Esophagus muscularis mucosa (tissue), 4 donors: ENCODE data around the gene DMKN. TPM values are rescaled to one million over a fixed set of nuclear protein-coding genes. Genes with fewer than 3 reads are reported as not detected.

Experiments used
- DNase-seq: peaks from one replicate; pipeline ENCODE4 v3.0.0-alpha.2; 2017; ENCODE audit errors: extremely low spot score
- H3K27ac ChIP-seq, 4 donors: fragments of 200-600 bp; sonication (generic); replicated peaks in 1 of 4; 1 replicate in 3 of 4; 2 replicates in 1 of 4; pipeline ENCODE4 v1.5.1; 2016 to 2019; ENCODE audit warnings: mild to moderate bottlenecking in 1 of 4
- H3K27me3 ChIP-seq, 4 donors: fragments of 200-600 bp; sonication (generic); one replicate each; pipeline versions ENCODE4 v1.5.1 to v1.6.0; 2016 to 2019
- H3K36me3 ChIP-seq, 4 donors: fragments of 200-600 bp; sonication (generic); one replicate each; pipeline ENCODE4 v1.5.1; 2016 to 2019
- H3K4me1 ChIP-seq, 4 donors: fragments of 200-600 bp; sonication (generic); one replicate each; pipeline ENCODE4 v1.5.1; 2016 to 2019
- H3K4me3 ChIP-seq, 4 donors: fragments of 200-600 bp; sonication (generic); 1 replicate in 2 of 4; 2 replicates in 2 of 4; pipeline ENCODE4 v1.5.1; 2016 to 2019; ENCODE audit warnings: mild to moderate bottlenecking in 4 of 4, moderate library complexity in 1 of 4
- H3K9me3 ChIP-seq, 4 donors: fragments of 200-600 bp; sonication (generic); 1 replicate in 3 of 4; 2 replicates in 1 of 4; pipeline ENCODE4 v1.5.1; 2016 to 2019
- CTCF ChIP-seq, 3 experiments: fragments of 200-600 bp in 2 of 3; fragments of 450-650 bp in 1 of 3; sonication (generic) in 2 of 3; IDR thresholded peaks; one replicate each; pipeline ENCODE4 v1.5.1; 2017 to 2019; ENCODE audit warnings: antibody characterized with exemption in 3 of 3, mild to moderate bottlenecking in 2 of 3, moderate library complexity in 1 of 3
- EP300 ChIP-seq: sonication (generic); formaldehyde crosslinking; IDR thresholded peaks from one replicate; pipeline ENCODE4 v1.6.1; 2017; ENCODE audit warnings: antibody characterized with exemption
- POLR2A ChIP-seq: fragments of 450-650 bp; IDR thresholded peaks from one replicate; pipeline ENCODE4 v1.6.1; 2017; ENCODE audit warnings: antibody characterized with exemption, moderate library complexity, mild to moderate bottlenecking, low read depth
- POLR2AphosphoS5 ChIP-seq, 2 donors: sonication (generic); formaldehyde crosslinking; IDR thresholded peaks; one replicate each; pipeline ENCODE4 v1.6.1; 2017; ENCODE audit warnings: antibody characterized with exemption in 2 of 2
- WGBS: methylation state at CpG from one replicate; pipeline ENCODE4 v1.1.5; 2018; 5-methylcytosine and 5-hydroxymethylcytosine counted together
- intact Hi-C: fragments of 100-400 bp; cut with DNase I; formaldehyde crosslinking; loops from one replicate; pipeline ENCODE4 v1.15.1; 2023
- total RNA-seq, 4 donors: library from RNA; depleted of rRNA; stranded (reverse); fragments of >200 nt; gene quantifications; one replicate each; pipeline versions ENCODE4 v1.1.0 to v1.2.1, GENCODE V29; 2016

DMKN gene
- total RNA-seq, 4 donors from 2014 or later, result 1.7 to 5.5 (median 3.8) TPM

DNA sequence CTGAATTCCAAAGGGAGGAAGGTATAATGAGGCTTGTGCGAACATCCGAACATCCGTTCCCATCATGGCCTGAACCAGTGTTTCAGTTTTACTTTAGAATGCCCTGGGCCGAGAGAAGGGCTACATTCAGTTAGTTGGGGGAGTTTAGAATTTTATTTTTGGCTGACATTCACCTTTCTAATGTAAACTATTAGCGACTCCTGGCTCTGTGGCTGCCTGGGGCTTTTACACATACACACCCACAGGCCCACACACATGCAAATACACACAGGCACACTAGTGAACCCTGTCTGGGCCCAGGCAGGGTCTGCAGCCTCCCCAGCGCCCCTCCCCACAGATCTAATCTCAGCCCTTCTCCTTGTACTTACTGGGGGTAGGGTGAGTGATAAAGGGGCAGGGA, 25.9 kb upstream of the DMKN start:
- Histone ChIP-seq H3K9me3 (no peaks in the 10 kb centered on the region), H3K27me3 (peaks cover 0 to 18% (median 2%) of the 10 kb centered on the region in 4 donors), H3K27ac (no peak overlapping the region), H3K36me3 (peaks cover 0 to 9% (median 0%) of the 10 kb centered on the region in 4 donors), H3K4me3 (no peak overlapping the region), H3K4me1 (peaks cover under 1 to 5% (median 4%) of the 10 kb centered on the region in 4 donors)
- intact Hi-C loops, result no loop called here
- 65% methylated on average over 6 of the region's 6 CpGs for WGBS
- no peak for TF ChIP-seq POLR2AphosphoS5 (IDR thresholded peaks at IDR 0.05)
- TF ChIP-seq CTCF (IDR thresholded peaks at IDR 0.05), result no peak
- no peak for TF ChIP-seq EP300
- TF ChIP-seq POLR2A, result no peak
- DNase-seq, result no peak

- intact Hi-C loops, result no loop called here
- TF ChIP-seq CTCF (IDR thresholded peaks at IDR 0.05) (no peak), POLR2AphosphoS5 (IDR thresholded peaks at IDR 0.05) (no peak), EP300 (no peak), POLR2A (no peak)
- H3K36me3 ChIP-seq, result no peaks in the 10 kb centered on the region
- DNase-seq, result no peak
- 63% methylated on average over 10 of the region's 10 CpGs for WGBS
- H3K4me1 ChIP-seq, result peaks cover 7 to 11% (median 9%) of the 10 kb centered on the region in 4 donors
- H3K9me3 ChIP-seq, result no peaks in the 10 kb centered on the region
- H3K27ac ChIP-seq, result no peak overlapping the region
- no peak overlapping the region for H3K4me3 ChIP-seq
- peaks cover 0 to 61% (median 24%) of the 10 kb centered on the region in 4 donors for H3K27me3 ChIP-seq
Measured at GRCh38 chr19:35534803-35535480, 21.5 kb upstream of the DMKN start.

- TF ChIP-seq POLR2A, result no peak
- TF ChIP-seq POLR2AphosphoS5 (IDR thresholded peaks at IDR 0.05), result no peak
- no peak for TF ChIP-seq EP300
- TF ChIP-seq CTCF (IDR thresholded peaks at IDR 0.05), result no peak
- DNase-seq, result no peak
Measured at GRCh38 chr19:35533822-35534392, 20.5 kb upstream of the DMKN start.

GRCh38 chr19:35533201-35533821, 19.9 kb upstream of the DMKN start, which contains the start of gene GAPDHS:
Gene GAPDHS, plus strand, starts transcription at chr19:35533456. Its CDS starts 72 bp downstream, at chr19:35533528.
- no peak for TF ChIP-seq EP300
- Histone ChIP-seq H3K27ac (no peak within 1 kb of the TSS), H3K4me3 (no peak within 1 kb of the TSS), H3K36me3 (no peaks in the 10 kb centered on the region), H3K4me1 (peaks cover 7 to 11% (median 9%) of the 10 kb centered on the region in 4 donors), H3K27me3 (peaks cover 0 to 78% (median 26%) of the 10 kb centered on the region in 4 donors), H3K9me3 (no peaks in the 10 kb centered on the region)
- no peak for DNase-seq
- 55% methylated on average over 22 of the region's 39 CpGs for WGBS
- intact Hi-C loops, result no loop called here

More at GRCh38 chr19:35533822-35534392, 20.5 kb upstream of the DMKN start:
- Histone ChIP-seq H3K27ac (no peak overlapping the region), H3K9me3 (no peaks in the 10 kb centered on the region), H3K27me3 (peaks cover 0 to 72% (median 24%) of the 10 kb centered on the region in 4 donors), H3K36me3 (no peaks in the 10 kb centered on the region), H3K4me1 (peaks cover 7 to 11% (median 9%) of the 10 kb centered on the region in 4 donors), H3K4me3 (no peak overlapping the region)
- intact Hi-C loops, result no loop called here
- WGBS, result 0% methylated on average over 12 of the region's 30 CpGs

DNA sequence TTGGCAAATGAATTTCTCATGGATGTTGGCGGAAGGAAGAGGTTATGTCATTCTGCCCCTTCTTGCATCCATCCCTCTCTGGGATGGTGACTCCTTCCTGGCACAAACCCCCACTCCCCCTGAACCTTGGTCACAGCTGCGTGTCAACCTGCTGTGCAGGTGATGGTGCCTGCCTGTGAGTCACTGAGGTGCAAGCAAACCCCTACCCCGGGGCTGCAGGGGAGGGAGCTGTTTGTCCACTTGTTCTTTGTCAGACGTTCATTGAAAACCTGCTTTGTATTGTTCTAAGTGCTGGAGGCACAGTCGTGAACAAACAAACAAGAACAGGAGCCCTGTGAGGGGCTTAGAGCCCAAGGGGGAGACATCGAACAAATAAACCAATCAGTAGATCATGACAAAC, 17.8 kb upstream of the DMKN start:
- WGBS, result 56% methylated on average over 6 of the region's 6 CpGs
- Histone ChIP-seq H3K4me1 (peaks cover 7 to 11% (median 9%) of the 10 kb centered on the region in 4 donors), H3K4me3 (no peak overlapping the region), H3K27me3 (peaks cover 0 to 95% (median 26%) of the 10 kb centered on the region in 4 donors), H3K9me3 (no peaks in the 10 kb centered on the region), H3K36me3 (no peaks in the 10 kb centered on the region), H3K27ac (no peak overlapping the region)
- TF ChIP-seq CTCF (IDR thresholded peaks at IDR 0.05) (no peak), EP300 (no peak), POLR2A (no peak), POLR2AphosphoS5 (IDR thresholded peaks at IDR 0.05) (no peak)
- intact Hi-C loops, result no loop called here
- DNase-seq, result no peak
